DOHH2 (cell line): ENCODE data around the gene NATD1.

Experiments used
- H3F3A ChIP-seq: fragments of 200-600 bp; sonication (generic), shearing (Covaris generic); 2 replicates; pipeline ENCODE4 v1.6.0; 2016; ENCODE audit warnings: antibody characterized with exemption, mild to moderate bottlenecking; ENCODE audit not compliant: control insufficient read depth, insufficient read depth
- H3K27ac ChIP-seq: fragments of 200-600 bp; sonication (generic); 2 replicates; pipeline ENCODE4 v1.5.1; 2014; ENCODE audit warnings: low read depth, mild to moderate bottlenecking, low read length, moderate library complexity
- H3K27me3 ChIP-seq: fragments of 200-600 bp; sonication (generic); 2 replicates; pipeline ENCODE4 v1.6.1; 2014; ENCODE audit warnings: mild to moderate bottlenecking, low read length, mixed read lengths; ENCODE audit not compliant: control insufficient read depth
- H3K36me3 ChIP-seq: fragments of 200-600 bp; sonication (generic); 2 replicates; pipeline ENCODE4 v1.6.1; 2014; ENCODE audit warnings: mild to moderate bottlenecking, low read length, moderate library complexity, mixed read lengths; ENCODE audit not compliant: control insufficient read depth
- H3K4me1 ChIP-seq: fragments of 200-600 bp; sonication (generic); 2 replicates; pipeline ENCODE4 v1.6.1; 2014; ENCODE audit warnings: mild to moderate bottlenecking, low read length, mixed read lengths; ENCODE audit not compliant: control insufficient read depth
- H3K4me2 ChIP-seq: fragments of 200-600 bp; sonication (generic); 2 replicates; pipeline ENCODE4 v1.6.0; 2014; ENCODE audit warnings: mild to moderate bottlenecking, low read length, moderate library complexity
- H3K4me3 ChIP-seq: fragments of 200-600 bp; sonication (generic); 2 replicates; pipeline ENCODE4 v1.5.1; 2014; ENCODE audit warnings: mild to moderate bottlenecking, low read length, mixed read lengths
- H3K79me2 ChIP-seq: fragments of 200-600 bp; sonication (generic); 2 replicates; pipeline ENCODE4 v1.6.1; 2014; ENCODE audit warnings: mild to moderate bottlenecking, low read length, mixed read lengths; ENCODE audit not compliant: control insufficient read depth
- H3K9me2 ChIP-seq: fragments of 200-600 bp; sonication (generic); replicated peaks from 2 replicates; pipeline ENCODE4 v1.6.1; 2014; ENCODE audit warnings: mild to moderate bottlenecking, low read length, mixed read lengths; ENCODE audit not compliant: control insufficient read depth
- H3K9me3 ChIP-seq: fragments of 200-600 bp; sonication (generic); 2 replicates; pipeline ENCODE4 v1.6.1; 2014; ENCODE audit warnings: antibody characterized with exemption, low read length, mixed read lengths; ENCODE audit not compliant: control insufficient read depth, insufficient read depth
- H4K20me1 ChIP-seq: fragments of 200-600 bp; sonication (generic); 2 replicates; pipeline ENCODE4 v1.6.0; 2014; ENCODE audit warnings: low read depth, mild to moderate bottlenecking, antibody characterized with exemption, low read length, moderate library complexity; ENCODE audit not compliant: control insufficient read depth, insufficient read depth
- CTCF ChIP-seq: fragments of 200-600 bp; sonication (generic); IDR thresholded peaks from one replicate; pipeline ENCODE4 v1.5.1; 2014; ENCODE audit warnings: antibody characterized with exemption, mild to moderate bottlenecking, low read depth, low read length; ENCODE audit not compliant: poor library complexity, severe bottlenecking
- EZH2phosphoT487 ChIP-seq: fragments of 200-600 bp; sonication (generic); IDR thresholded peaks from 2 replicates; pipeline ENCODE4 v1.6.1; 2017; ENCODE audit warnings: borderline replicate concordance, mild to moderate bottlenecking, antibody characterized with exemption, low read length, moderate library complexity, mixed read lengths

Gene NATD1

GRCh38 chr17:21201298-21201595 is 52.0 kb downstream of the NATD1 start:
- TF ChIP-seq EZH2phosphoT487 = no peak
- TF ChIP-seq CTCF = no peak
- H3K27me3 ChIP-seq = no peaks in the 10 kb centered on the region
- H3F3A ChIP-seq = no peaks in the 10 kb centered on the region
- no peak overlapping the region for H3K4me2 ChIP-seq
- H3K27ac ChIP-seq = no peak overlapping the region
- peaks cover 87% of the 10 kb centered on the region for H3K79me2 ChIP-seq
- peaks cover 44% of the 10 kb centered on the region for H3K36me3 ChIP-seq
- peaks cover 21% of the 10 kb centered on the region for H4K20me1 ChIP-seq
- H3K4me3 ChIP-seq = no peak overlapping the region
- no peaks in the 10 kb centered on the region for H3K4me1 ChIP-seq
- H3K9me2 ChIP-seq = no peaks in the 10 kb centered on the region
- H3K9me3 ChIP-seq = no peaks in the 10 kb centered on the region

- no peaks in the 10 kb centered on the region for H3K27me3 ChIP-seq
- no peaks in the 10 kb centered on the region for H3K9me2 ChIP-seq
- no peak overlapping the region for H3K4me2 ChIP-seq
- H3K4me1 ChIP-seq = no peaks in the 10 kb centered on the region
- no peaks in the 10 kb centered on the region for H3F3A ChIP-seq
- H3K79me2 ChIP-seq = peaks cover 83% of the 10 kb centered on the region
- no peak overlapping the region for H3K4me3 ChIP-seq
- H3K9me3 ChIP-seq = no peaks in the 10 kb centered on the region
- H4K20me1 ChIP-seq = peaks cover 21% of the 10 kb centered on the region
- peaks cover 44% of the 10 kb centered on the region for H3K36me3 ChIP-seq
- TF ChIP-seq CTCF (no peak), EZH2phosphoT487 (no peak)
- no peak overlapping the region for H3K27ac ChIP-seq
Observed at GRCh38 chr17:21200590-21201297, 52.5 kb downstream of the NATD1 start.

- Histone ChIP-seq H3K4me2 (no peak overlapping the region), H3K4me3 (no peak overlapping the region), H3K79me2 (peaks cover 76% of the 10 kb centered on the region), H3K4me1 (no peaks in the 10 kb centered on the region), H3K36me3 (peaks cover 44% of the 10 kb centered on the region), H3K9me3 (no peaks in the 10 kb centered on the region), H4K20me1 (peaks cover 16% of the 10 kb centered on the region), H3K27me3 (no peaks in the 10 kb centered on the region), H3K9me2 (no peaks in the 10 kb centered on the region), H3F3A (no peaks in the 10 kb centered on the region; the same call in 1 of the 2 replicates), H3K27ac (no peak overlapping the region)
- TF ChIP-seq EZH2phosphoT487 = no peak
- TF ChIP-seq CTCF = no peak
Observed at GRCh38 chr17:21199856-21200255, 53.4 kb downstream of the NATD1 start.
